DMS114 treated with DMSO at 0.1 percent for 48 hours (cell line): ENCODE measurements around the gene ANKHD1.

ENCODE experiments used
- DNase-seq: peaks from one replicate; lab custom pipeline; 2025; ENCODE audit not compliant: unreplicated experiment; lab: John Stamatoyannopoulos, UW

Gene ANKHD1

DNA sequence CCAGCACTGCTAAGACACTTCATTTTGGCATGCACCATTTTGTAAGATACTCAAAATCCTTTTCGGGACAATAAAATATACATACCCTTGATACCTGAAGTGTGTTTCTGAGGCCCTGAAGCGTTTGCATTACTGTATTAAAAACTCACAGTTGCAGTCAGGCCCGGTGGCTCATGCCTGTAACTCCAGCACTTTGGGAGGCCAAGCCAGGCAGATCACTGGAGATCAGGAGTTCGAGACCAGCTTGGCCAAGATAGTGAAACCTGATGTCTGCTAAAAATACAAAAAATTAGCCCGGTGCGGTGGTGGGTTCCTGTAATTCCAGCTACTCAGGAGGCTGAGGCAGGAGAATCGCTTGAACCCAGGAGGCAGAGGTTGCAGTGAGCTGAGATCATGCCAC is 143.4 kb downstream of the ANKHD1 start:
- no peak for DNase-seq

DNA sequence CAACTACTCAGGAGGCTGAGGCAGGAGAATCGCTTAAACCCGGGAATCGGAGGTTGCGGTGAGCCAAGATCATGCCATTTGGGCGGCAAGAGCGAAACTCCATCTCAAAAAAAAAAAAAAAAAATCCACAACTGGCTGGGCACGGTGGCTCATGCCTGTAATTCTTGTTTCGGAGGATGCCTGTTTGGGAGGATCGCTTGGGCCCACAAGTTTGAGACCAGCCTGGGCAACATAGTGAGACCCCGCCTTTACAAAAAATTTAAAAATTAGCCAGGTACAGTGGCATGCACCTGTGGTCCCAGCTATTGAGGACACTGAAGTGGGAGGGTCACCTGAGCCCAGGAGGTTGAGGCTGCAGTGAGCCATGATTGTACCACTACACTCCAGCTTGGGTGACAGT is 144.0 kb downstream of the ANKHD1 start:
- DNase-seq: no peak

DNA sequence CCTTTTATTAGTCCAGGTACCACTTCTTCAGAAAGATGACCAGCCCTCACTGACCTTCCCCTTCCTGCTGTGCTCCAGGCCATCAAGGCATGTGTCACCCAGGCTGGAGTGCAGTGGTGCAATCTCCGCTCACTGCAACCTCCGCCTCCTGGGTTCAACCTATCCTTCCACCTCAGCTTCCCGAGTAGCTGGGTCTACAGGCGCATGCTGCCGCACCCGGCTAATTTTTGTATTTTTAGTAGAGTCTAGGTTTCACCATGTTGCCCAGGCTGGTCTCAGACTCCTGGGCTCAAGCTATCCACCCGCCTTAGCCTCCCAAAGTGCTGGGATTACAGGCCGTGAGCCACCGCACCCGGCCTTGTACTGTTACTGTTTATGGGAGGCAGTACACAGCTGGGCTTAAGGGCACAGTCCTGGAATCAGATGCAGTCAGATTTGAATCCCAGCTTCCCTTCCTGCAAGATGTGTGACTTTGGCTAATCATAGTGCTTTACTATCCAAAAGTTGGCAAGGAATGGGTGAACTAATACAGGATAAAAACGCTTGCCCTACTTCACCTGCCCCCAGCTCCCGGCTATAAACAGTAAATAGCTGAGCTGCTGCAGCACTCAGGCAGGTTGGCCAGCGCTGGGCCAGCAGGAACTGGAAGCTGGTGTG is 145.3 kb downstream of the ANKHD1 start:
- no peak for DNase-seq

DNA sequence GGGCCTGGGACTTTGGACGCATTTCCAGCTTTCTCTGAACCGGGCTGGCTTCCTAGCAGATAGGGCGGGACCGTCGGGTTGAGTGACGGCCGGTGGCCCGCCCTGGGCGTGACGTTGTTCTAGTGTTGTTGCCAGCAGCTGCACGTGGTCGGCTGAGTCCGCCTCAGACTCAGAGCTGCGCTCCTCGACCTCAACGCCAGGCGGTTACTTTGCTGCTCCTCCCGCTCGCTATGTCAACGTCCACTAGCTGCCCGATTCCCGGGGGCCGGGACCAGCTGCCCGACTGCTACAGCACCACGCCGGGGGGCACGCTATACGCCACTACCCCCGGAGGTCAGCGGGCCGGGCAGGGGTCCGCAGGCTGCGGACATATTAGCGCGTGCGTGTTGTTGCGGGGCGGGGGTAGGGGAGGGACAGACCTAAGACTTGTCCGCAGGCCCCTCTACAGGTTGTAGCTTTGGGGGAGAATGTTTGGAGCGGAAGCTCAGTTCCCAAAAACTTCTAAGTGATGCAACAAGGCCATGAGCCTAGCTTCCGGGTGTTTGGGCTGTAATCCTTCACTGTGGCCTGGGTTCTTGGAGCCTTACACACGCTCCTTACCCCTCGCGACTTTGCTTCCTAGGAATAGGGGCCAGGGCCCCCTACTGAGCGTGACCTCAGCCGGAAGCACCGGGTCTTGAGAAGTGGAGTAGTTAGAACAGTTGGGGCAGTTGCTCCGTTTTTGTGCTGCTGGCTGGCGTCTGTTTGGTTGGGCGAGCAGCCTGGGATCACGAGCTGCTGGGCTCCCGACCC is 146.1 kb downstream of the ANKHD1 start, which contains the start of gene EIF4EBP3:
Gene EIF4EBP3 (plus strand): TSS at position 155 of the 792 bp plus-strand sequence. CDS start 76 bp downstream, at position 231.
- DNase-seq: peak; percentile 87

DNA sequence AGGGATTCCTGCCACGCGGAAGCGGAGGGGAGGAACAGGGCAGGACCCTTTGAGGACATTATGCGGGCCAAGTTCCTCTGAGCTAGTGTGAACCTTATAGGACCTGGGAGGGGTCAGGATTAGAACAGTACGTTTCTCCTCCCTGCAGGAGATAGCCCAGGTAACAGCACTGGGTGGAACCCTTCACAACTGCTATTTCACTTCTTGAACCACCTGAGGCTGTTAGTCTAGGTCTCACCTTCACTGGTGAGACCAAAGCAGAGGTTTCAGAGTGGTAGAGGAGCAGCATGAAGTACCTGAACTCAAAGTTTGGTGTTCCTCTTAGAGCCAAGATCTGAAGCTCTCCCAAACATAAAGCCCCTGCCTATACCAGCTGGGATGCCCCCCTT is 146.7 kb downstream of the ANKHD1 start:
- DNase-seq: no peak

DNA sequence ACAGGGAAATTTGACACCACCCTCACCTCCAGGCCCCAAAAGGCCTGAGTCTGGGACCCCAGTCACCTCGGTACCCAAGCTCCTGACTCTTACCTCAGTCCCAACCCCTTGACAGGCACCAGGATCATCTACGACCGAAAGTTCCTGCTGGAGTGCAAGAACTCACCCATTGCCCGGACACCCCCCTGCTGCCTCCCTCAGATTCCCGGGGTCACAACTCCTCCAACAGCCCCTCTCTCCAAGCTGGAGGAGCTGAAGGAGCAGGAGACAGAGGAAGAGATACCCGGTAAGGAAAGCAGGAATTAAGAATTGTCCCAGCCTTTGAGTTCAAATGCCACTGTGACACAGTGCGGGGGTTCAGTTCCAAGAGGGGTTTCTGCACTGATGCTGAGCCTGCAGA is 147.2 kb downstream of the ANKHD1 start:
- DNase-seq: no peak

DNA sequence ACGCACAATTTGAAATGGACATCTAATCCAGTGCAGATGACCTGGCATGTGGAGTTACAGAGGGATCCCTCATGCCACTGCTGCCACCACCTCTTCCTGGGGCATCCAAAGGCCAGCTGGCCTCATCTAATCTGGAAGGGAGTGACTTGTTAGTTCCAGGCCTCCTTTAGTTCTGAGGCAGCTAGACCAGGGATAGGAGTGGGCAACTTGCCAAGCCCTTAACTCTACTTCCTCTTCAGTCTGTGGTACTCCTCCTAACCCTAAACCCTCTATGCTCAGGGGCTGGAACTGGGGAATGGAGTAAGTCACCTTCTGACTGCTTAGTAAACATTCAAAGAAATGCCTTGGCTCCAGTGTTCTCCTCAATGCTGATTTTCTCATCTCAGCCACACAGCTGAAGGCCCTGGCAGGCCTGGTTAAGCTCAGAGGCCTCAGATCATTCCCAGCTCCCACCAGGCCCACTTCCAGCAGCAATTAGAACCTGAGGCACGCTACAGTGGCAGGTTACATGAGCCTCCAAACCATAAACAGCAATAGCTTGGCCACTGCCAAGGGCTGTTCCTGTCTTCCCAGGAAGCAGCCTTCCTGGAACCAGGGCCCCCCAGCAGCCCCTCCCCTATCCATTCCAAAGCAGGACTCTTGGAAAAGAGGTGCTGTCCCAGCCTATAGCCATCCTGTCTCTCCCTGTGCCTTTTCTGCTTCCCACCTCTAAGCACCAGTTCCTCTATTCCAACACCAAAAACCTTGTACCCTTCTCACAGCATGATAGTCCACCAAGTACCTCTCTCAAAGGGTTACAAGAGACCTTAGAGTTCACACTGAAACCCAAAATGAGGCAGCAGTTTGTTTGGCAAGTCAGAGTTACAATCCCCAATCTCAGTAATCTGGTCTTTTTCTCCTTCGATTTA is 147.9 kb downstream of the ANKHD1 start:
- DNase-seq: no peak

DNA sequence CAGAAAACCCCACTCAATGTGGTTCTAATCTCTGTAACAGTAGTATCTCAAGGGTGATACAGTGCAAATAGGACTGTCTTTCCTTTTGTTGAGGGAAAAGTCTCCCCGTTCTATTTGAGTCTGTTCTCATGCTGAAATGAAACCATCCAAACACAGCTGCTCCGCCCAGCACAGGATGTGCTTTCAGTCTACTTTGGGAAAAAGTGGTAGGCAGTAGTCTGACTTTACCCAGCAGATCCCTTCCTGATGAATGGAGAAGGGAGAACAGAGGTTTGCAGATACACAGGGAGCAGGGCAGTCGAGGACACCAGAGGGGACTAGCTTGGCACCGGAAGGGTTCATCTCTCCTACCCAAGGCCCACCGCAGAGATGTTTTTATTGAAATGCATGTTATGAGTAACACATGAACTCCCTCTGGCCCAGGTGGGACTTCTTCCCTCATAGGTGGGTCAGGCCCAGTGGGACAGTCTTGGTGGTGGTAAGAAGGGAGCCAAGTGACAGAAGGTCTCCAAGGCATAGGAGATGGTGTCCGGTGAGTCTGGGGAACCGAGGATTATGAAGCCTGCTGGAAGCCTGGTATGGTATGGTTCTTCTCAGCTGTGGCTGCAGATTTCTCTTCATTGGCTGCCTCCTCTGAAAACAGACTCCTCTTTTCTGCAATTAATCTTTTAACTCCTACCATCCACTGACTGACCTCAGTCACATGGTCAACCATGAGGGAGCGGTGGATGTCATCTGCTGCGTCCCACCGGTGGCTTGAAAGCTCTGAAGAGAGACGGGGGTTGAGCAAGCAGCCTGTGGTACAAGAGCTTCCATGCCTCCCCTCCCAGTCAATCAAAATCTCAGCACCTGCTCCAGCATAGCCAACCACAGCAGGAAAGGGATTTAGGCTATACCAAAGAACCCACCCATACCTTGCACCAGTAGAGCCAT is 148.8 kb downstream of the ANKHD1 start:
- DNase-seq: no peak

DNA sequence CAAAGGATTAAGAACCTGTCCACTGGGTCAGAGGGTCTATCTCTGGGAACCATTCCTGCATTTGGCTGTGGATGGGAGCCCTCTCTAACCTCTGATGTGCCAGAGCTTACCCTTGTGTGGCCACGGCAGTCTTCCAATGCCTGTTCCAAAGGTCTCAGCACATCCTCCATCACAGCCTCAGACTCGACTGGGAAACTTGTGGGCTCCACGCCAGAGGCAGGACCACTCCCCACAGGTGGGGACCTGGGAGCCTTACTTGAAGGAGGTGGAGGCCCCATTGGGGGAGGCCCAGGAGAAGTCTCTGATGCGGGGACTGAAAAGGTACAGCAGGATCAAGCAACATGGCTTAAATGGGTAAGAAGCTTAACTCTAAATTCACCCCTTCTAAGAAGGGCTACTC is 150.2 kb downstream of the ANKHD1 start:
- no peak for DNase-seq

DNA sequence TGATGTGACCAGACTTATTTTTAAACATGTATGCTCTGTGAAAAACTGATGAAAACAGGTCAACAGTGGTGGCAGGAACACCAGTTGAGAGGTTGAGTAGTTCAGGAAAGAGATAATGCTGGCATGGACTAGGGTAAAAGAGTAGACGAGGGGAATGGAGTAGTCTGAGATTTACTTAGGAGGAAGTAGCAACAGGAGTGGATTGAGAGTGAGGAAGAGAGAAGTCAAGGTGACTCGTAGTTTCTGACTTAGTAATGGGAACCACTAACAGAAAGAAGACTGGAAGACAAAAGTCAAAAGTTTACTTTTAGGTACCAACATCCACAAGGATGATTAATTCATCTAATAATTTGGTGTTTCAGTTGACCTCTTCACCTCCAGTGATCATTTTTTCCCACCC is 152.0 kb downstream of the ANKHD1 start:
- DNase-seq: no peak

DNA sequence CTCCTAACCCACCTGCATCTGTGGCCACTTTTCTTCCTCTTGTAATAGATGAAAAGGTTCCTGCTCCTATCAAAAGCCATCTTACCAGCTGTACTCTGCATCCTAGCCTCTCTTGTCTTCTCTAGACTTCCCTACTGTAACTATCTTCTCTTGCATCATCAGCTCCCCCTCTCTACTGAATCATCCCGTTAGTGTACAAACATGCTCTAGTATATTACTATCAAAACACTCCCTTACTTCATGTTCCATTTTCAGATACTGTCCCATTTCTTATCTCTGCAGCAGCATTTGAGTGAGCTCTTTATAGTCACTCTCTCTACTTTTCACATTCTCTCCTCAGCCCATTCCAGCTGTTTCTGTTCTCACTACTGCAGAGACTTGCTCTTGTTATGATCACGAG is 152.8 kb downstream of the ANKHD1 start:
- DNase-seq: no peak

DNA sequence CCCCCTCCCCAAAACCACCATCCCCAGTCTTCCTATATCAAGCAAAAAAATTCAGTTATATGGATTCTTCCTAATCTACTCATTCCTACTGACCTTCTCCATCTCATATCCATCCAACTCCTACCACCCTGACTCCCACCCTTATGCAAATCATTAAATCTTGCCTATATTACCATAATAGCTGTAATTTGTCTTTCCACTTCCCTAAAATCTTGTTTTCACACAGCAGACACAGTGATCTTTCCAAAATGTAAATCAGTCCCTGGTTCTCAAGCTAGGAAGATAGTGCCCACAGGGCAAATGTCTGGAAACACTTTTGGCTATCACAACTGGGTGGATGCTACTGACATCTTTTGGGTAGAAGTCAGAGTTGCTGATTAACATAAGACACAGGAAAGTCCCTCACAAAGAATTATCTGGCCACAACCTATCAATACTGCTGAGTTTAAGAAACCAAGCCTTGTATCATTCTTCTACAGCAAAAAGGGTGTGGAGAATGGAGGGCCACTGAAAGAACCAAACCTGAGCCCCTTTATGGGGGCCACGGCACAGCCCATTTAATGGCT is 154.2 kb downstream of the ANKHD1 start:
- no peak for DNase-seq

DNA sequence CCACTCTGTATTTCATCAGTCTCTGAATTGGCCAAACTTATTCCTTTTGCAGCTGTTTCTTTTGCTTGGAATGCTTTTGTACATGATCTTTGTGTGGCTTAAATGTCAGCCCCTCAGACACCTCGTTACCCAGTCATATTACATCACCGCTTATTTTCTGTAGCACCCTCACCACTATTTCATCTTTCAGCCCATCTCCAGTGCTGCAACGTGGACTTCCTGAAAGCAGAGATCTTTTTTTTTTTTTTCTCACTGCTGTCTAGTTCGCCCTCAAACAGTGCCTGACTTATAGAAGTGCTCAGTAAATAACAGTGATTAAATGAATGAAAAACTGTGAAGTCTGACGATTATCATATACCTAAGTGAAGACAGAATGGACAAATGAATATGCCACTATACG is 154.8 kb downstream of the ANKHD1 start:
- DNase-seq: no peak

DNA sequence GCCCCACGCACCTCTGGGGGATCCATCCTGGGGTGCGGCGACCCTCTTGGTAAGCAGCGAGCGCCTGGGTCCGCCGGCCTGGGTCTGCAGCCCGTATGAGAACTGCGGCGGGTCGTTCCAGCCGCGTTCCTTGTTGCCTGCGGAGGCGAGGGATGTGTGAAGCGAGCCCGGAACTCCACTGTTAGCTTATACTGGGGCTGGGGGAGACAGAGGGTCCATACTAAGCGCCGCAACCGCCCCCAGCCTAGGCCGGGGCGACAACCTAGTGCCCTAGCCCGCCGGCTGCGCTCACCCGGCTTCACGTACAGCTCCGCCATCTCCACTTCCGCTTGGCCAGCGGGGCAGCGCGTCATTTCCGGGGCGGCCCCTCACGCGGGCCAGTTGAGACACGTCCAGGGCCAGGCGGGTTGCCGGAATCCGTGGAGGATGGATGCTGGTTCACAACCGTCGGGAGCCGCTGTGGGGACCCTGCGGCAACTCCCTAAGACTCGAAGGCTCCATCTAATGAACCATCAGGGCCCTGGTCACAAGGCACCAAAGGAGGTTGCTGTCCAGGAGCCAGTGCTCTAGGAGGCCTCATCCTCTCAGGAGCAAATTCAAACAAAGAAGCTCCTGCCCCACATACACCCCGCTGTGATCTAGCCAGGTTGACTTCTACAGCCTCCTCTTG is 155.6 kb downstream of the ANKHD1 start, which contains the start of gene SRA1:
Gene SRA1 (minus strand): TSS at position 338 of the 670 bp plus-strand sequence. CDS start 21 bp downstream, at position 317.
- peak; percentile 80 for DNase-seq

DNA sequence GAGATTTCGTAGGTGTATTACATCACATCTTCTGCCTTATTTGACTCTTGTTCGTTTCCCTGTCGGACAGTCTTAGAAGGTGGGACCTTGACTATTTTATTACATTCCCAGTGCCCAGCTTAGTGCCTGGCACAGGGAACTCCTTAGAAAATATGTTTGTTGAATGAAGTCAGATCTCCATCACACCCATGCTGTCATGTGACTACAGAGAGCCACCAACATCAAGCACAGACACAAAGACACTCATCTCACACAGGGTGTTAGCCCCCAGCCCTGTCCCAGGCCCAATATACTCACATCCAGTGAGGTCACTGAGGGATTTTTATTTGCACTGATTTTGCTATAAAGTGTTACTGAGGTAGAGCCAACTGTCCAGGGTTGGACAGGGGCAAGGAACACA is 156.3 kb downstream of the ANKHD1 start:
- DNase-seq: no peak

DNA sequence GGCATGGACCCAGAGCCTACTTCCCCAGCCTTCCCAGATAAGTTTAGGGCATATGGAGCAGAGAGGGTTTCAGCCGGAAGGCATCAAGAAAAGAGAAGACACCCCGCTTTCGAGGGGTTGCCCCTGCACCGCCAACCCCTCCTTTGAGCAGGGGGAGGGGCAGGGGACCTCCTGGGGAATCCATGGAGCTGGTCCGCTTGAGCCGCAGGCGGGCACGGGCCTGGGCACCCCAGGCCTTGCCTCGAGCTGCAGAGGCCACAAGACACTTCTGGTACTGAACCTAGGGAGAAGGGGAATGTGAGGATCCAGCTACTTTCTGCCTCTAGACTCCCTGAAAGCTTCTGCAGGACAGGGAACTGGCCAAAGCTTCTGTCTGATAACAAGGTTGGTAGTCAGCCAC is 156.9 kb downstream of the ANKHD1 start:
- DNase-seq: no peak

DNA sequence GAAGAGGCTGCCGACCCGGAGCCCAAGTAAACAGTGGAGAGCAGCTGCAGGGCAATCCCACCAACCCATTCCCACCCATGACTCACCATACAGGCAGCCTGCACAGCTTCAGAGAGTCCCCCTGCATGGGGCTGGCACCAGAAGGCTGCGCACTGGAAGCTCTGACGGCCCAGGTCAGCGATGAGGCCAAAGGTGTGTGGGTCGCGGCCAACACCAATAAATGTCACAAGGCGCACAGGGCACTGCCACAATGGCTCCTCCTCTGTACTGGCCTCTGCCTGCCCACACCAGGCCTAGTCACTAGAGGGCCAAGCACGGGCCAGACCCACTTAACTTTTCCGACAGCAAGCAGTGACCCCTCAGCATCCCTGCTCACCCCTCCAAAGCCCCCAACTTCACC is 158.6 kb downstream of the ANKHD1 start:
- no peak for DNase-seq

DNA sequence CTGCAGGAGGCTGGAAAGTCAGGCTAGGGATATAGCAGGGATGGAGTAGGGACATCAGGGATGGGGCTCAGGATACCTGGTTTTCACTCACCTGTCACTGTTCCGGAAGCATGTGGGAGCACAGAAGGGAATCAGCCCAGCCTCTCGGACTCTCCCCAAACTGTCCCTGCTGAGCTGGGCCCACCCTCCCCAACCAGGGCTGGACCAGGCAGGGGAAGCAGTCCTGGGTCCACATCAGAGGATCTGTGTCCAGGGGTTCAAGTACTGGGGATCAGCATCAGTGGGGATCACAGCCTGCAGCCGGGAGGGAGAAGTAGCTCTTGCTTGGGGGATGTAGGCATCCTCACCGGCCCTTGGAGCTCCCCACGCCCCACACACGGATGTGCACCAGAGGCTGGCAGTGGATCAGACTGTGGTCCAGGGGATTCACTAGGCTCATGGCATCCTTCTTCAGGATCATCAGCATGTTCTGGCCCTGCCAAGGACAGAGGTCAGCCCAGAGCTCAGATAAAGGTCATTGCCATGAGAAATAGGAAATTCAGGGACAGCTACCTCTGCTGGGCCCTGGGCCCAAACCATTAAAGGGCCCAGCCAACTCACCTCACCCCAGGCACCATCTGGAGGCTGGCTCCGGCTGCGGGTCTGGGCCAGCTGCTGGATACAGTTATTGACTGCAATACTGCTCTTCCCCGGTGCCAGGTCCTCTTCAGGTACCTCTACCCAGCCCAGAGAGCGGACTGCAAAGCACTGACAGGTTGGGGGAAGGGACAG is 160.3 kb downstream of the ANKHD1 start:
- DNase-seq: no peak

DNA sequence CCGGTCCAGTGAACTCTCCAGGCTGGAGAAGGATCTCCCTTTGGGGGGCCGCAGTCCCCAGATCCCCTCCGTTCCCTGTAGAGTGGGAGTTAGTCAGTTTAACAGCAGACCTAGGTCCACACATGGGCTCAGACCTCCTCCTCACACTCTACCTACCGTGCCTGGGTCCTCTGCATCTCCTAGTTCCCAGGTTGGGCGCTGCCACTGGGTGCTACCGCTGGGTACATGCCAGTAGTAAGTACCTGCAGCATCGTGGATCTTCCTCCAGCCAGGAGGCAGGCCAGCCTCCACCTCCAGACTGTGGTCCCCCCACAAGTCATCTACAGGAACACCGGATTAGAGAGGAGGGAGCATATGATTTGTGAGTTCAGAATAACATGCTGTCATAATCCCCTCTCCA is 162.0 kb downstream of the ANKHD1 start:
- DNase-seq: no peak
